Mucosa of descending colon (tissue), 3 donors: ENCODE data around the gene SLC25A43. TPM values are rescaled to one million over a fixed set of nuclear protein-coding genes. Genes with fewer than 3 reads are reported as not detected.

Experiments
- ATAC-seq: fragments of 200-7000 bp; cut with Tn5 transposase; one replicate; pipeline ENCODE4 v1.9.1; 2020; ENCODE audit warnings: mild to moderate bottlenecking, moderate library complexity
- DNase-seq, 3 donors: peaks; one replicate each; pipeline ENCODE4 v3.0.0-alpha.2; 2020
- H3K36me3 ChIP-seq: fragments of 200-600 bp; one replicate; pipeline ENCODE4 v1.8.0; 2021; ENCODE audit warnings: low read depth, mild to moderate bottlenecking
- H3K4me1 ChIP-seq: fragments of 200-600 bp; one replicate; pipeline ENCODE4 v1.8.0; 2021; ENCODE audit warnings: low read depth, mild to moderate bottlenecking
- H3K4me3 ChIP-seq: fragments of 200-600 bp; one replicate; pipeline ENCODE4 v1.8.0; 2021; ENCODE audit warnings: mild to moderate bottlenecking
- H3K9me3 ChIP-seq: fragments of 200-600 bp; one replicate; pipeline ENCODE4 v1.8.0; 2021; ENCODE audit warnings: mild to moderate bottlenecking
- CTCF ChIP-seq: fragments of 200-600 bp; IDR thresholded peaks from one replicate; pipeline ENCODE4 v1.8.0; 2022; ENCODE audit warnings: antibody characterized with exemption, mild to moderate bottlenecking
- intact Hi-C, 2 donors: fragments of 100-400 bp; cut with DNase I in 1 of 2; cut with micrococcal nuclease in 1 of 2; formaldehyde crosslinking; loops; one replicate each; pipeline versions ENCODE4 v1.11.0 to v1.11.1; 2022; cut with DNase I, micrococcal nuclease
- total RNA-seq, 3 donors: library from RNA; stranded (reverse); fragmentation: NEBNext Ultra II Directional in 2 of 3; extraction: Animal tissue kit (Norgen Biotek cat#: 25700) in 2 of 3; gene quantifications; one replicate each; pipeline versions ENCODE4 v1.2.1 to v1.2.4, GENCODE V29; 2021 to 2023
- donor health status: DM: no; HTN: no; CAD: no; lungs with moderate emphysema.
- donor health status: DM: no; HTN: no; CAD: no.
- donor health status: DM: no; HTN: yes; CAD: no.

SLC25A43 gene
- total RNA-seq, 3 donors from 2014 or later, result 19.3 to 31.2 (median 23.3) TPM

DNA sequence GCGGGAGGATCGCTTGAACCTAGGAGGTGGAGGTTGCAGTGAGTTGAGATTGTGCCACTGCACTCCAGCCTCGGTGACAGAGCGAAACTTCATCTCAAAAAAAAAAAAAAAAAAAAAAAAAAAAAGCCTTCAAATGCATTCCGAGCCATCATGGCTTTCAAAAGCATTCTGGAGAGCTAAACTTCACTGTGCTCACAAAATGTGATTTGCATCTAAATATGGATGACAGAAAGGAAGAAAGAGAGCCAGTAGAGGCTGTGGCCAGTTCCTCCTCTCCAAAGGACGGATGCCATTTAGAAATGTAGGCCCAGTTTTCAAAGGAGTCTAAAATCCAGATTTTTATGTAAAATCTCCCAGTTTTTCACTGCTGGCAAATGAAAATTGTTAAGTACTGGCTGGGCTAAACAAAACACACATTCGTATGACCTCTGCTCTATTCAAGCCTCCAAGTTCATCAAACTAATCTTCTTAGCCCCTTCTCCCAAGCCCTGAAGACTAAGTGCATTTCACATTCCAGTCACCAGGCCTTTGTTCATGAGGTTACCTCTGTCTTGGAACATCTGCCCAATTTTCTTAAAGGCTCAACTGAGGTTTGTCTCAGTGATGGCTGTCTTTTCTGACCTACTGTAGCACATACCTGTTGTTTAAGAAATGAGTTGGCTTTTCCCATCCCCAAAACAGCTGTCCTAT is 22.0 kb downstream of the SLC25A43 start:
- intact Hi-C loops, result no loop called here

GRCh38 chrX:119423631-119424030 is 24.5 kb downstream of the SLC25A43 start:
- no peak for TF ChIP-seq CTCF
- Histone ChIP-seq H3K4me3 (no peak overlapping the region), H3K4me1 (no peaks in the 10 kb centered on the region), H3K9me3 (no peaks in the 10 kb centered on the region), H3K36me3 (no peaks in the 10 kb centered on the region)
- ATAC-seq (no peak), DNase-seq (no peak)
- intact Hi-C loops, result no loop called here

More for the DNA sequence above, 22.0 kb downstream of the SLC25A43 start:
- no peak for TF ChIP-seq CTCF
- ATAC-seq (no peak), DNase-seq (no peak)
- Histone ChIP-seq H3K9me3 (no peaks in the 10 kb centered on the region), H3K4me1 (no peaks in the 10 kb centered on the region), H3K36me3 (no peaks in the 10 kb centered on the region), H3K4me3 (no peak overlapping the region)

DNA sequence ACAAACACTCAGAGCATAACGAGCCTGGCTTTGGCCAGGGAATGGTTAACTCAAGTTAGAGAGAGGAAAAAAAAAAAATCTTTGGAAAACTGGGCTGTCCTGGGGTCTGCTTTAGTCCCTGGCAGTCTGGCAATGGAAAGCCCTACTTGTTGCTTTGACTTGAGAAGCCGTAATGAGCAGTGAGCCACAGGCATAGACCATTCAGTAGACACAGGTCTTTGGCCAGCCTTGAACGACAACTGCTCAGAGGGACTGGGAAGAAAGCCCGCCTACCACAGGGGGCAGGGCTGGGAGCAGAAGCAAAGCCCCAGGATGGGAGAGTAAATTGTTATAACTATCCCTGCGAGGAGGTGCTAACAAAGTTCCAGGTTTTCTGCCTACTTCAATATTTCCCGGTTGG is 25.9 kb downstream of the SLC25A43 start:
- Histone ChIP-seq H3K4me1 (no peaks in the 10 kb centered on the region), H3K4me3 (no peak overlapping the region), H3K9me3 (no peaks in the 10 kb centered on the region), H3K36me3 (no peaks in the 10 kb centered on the region)
- DNase-seq, result no peak
- ATAC-seq, result no peak
- intact Hi-C loops, result no loop called here
- TF ChIP-seq CTCF, result no peak

DNA sequence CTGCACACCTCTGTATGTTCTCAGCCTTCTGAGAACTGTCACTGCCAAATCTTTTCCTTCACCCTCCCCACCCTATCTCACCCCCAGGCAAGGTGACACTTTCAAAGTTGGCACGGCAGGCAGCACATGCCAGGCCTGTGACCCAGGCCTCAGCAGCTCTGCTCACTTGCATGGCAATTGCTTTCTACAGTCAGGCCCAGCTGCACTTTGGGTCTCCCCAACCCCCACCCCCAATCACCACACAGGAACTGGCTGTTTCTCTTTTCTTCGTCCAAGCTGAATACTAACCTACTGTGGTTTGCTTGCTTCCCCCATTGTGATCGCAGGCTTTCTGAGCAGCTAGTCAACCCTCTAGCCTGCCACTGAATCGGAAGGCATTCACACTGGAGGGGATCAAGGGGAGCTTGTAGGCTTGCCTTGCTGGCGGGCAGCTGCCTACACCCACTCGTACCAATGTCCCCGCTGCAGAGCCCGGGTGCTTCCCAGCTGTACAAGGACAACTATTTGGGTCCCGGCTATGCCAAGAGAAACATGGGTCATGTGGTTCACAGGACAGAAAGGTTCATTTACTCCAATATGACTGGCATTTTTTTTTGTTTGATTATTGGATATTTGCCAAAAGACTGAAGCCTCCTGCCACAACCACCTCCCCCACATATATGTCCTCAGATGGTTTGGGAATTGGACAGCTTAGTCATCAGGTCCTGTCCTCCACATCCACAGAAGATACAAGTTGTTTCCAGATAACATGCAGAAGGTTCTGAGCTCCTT is 28.1 kb downstream of the SLC25A43 start:
- peak in 1 of 3 donors; percentile 19 for DNase-seq
- intact Hi-C loops, result no loop called here

DNA sequence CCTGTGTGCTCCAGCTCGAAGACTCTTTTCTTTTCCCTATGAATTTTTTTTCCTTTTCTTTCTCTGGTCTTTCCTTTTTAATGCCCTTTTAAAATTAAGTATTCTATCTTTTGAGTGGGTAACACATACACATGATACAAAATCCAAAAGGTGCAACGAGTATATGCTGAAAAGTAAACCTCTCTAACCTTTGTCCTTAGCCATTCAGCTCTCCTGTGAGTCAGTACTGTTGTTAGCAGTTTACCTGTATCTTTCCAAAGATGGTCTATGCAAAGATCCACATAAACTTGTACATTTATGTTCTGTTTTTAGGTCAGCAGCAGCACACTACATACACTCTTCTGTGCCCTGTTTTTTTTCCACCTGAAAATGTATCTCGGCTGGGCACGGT is 28.7 kb downstream of the SLC25A43 start:
- Histone ChIP-seq H3K9me3 (no peaks in the 10 kb centered on the region), H3K36me3 (no peaks in the 10 kb centered on the region), H3K4me3 (no peak overlapping the region), H3K4me1 (no peaks in the 10 kb centered on the region)
- TF ChIP-seq CTCF, result no peak
- ATAC-seq (no peak), DNase-seq (no peak)
- intact Hi-C loops, result no loop called here

More for the DNA sequence above, 28.1 kb downstream of the SLC25A43 start:
- ATAC-seq, result peak; percentile 39
- Histone ChIP-seq H3K4me3 (no peak overlapping the region), H3K36me3 (no peaks in the 10 kb centered on the region), H3K9me3 (no peaks in the 10 kb centered on the region), H3K4me1 (no peaks in the 10 kb centered on the region)
- no peak for TF ChIP-seq CTCF
